ENCODE results near the gene DHRS3.

Gene DHRS3

GRCh38 chr1:12636098-12636950, 18.3 kb upstream of the DHRS3 start:
- Histone ChIP-seq H3K27me3 (replicated peaks; ENCODE audit: control insufficient read depth, insufficient read depth, low read length) (peaks cover 3% of the 10 kb centered on the region), H3K4me1 (ENCODE audit: control insufficient read depth, insufficient read depth, low read length) (peaks cover 13% of the 10 kb centered on the region), H3K4me3 (ENCODE audit: low read length) (no peak overlapping the region), H3K9me3 (ENCODE audit: control insufficient read depth, low read length) (peaks cover 34% of the 10 kb centered on the region), H3K36me3 (ENCODE audit: control insufficient read depth, insufficient read depth, low read length, severe bottlenecking) (no peaks in the 10 kb centered on the region), H3K9ac (ENCODE audit: low read length) (no peak overlapping the region)
- DNase-seq (ENCODE audit: low read depth) = peak; percentile 25

- Histone ChIP-seq H3K36me3 (ENCODE audit: control insufficient read depth, insufficient read depth, low read length, severe bottlenecking) (no peaks in the 10 kb centered on the region), H3K9ac (ENCODE audit: low read length) (no peak overlapping the region), H3K4me3 (ENCODE audit: low read length) (no peak overlapping the region), H3K27me3 (replicated peaks; ENCODE audit: control insufficient read depth, insufficient read depth, low read length) (peaks cover 8% of the 10 kb centered on the region), H3K4me1 (ENCODE audit: control insufficient read depth, insufficient read depth, low read length) (peaks cover 16% of the 10 kb centered on the region), H3K9me3 (ENCODE audit: control insufficient read depth, low read length) (peaks cover 18% of the 10 kb centered on the region)
- no peak for DNase-seq (ENCODE audit: low read depth)
Measured at GRCh38 chr1:12634696-12635202, 16.7 kb upstream of the DHRS3 start.

GRCh38 chr1:12634156-12634555, 16.1 kb upstream of the DHRS3 start:
- Histone ChIP-seq H3K36me3 (ENCODE audit: control insufficient read depth, insufficient read depth, low read length, severe bottlenecking) (no peaks in the 10 kb centered on the region), H3K4me3 (ENCODE audit: low read length) (no peak overlapping the region), H3K27me3 (replicated peaks; ENCODE audit: control insufficient read depth, insufficient read depth, low read length) (peaks cover 14% of the 10 kb centered on the region), H3K4me1 (ENCODE audit: control insufficient read depth, insufficient read depth, low read length) (peaks cover 16% of the 10 kb centered on the region), H3K9ac (ENCODE audit: low read length) (no peak overlapping the region), H3K9me3 (ENCODE audit: control insufficient read depth, low read length) (peaks cover 12% of the 10 kb centered on the region)
- DNase-seq (ENCODE audit: low read depth) = no peak

GRCh38 chr1:12631571-12631970, 13.6 kb upstream of the DHRS3 start:
- no peak overlapping the region for H3K9ac ChIP-seq (ENCODE audit: low read length)
- H3K36me3 ChIP-seq (ENCODE audit: control insufficient read depth, insufficient read depth, low read length, severe bottlenecking) = no peaks in the 10 kb centered on the region
- no peak for DNase-seq (ENCODE audit: low read depth)
- peaks cover 9% of the 10 kb centered on the region for H3K4me1 ChIP-seq (ENCODE audit: control insufficient read depth, insufficient read depth, low read length)
- peaks cover 14% of the 10 kb centered on the region for H3K27me3 ChIP-seq (replicated peaks; ENCODE audit: control insufficient read depth, insufficient read depth, low read length)
- no peaks in the 10 kb centered on the region for H3K9me3 ChIP-seq (ENCODE audit: control insufficient read depth, low read length)
- H3K4me3 ChIP-seq (ENCODE audit: low read length) = no peak overlapping the region

- Histone ChIP-seq H3K9me3 (ENCODE audit: control insufficient read depth, low read length) (no peaks in the 10 kb centered on the region), H3K9ac (ENCODE audit: low read length) (no peak overlapping the region), H3K27me3 (replicated peaks; ENCODE audit: control insufficient read depth, insufficient read depth, low read length) (peaks cover 14% of the 10 kb centered on the region), H3K4me1 (ENCODE audit: control insufficient read depth, insufficient read depth, low read length) (peaks cover 4% of the 10 kb centered on the region), H3K36me3 (ENCODE audit: control insufficient read depth, insufficient read depth, low read length, severe bottlenecking) (no peaks in the 10 kb centered on the region), H3K4me3 (ENCODE audit: low read length) (no peak overlapping the region)
- no peak for DNase-seq (ENCODE audit: low read depth)
Measured at GRCh38 chr1:12630946-12631530, 13.0 kb upstream of the DHRS3 start.

GRCh38 chr1:12629985-12630760, 12.2 kb upstream of the DHRS3 start:
- no peak for DNase-seq (ENCODE audit: low read depth)
- H3K36me3 ChIP-seq (ENCODE audit: control insufficient read depth, insufficient read depth, low read length, severe bottlenecking) = no peaks in the 10 kb centered on the region
- peaks cover 14% of the 10 kb centered on the region for H3K27me3 ChIP-seq (replicated peaks; ENCODE audit: control insufficient read depth, insufficient read depth, low read length)
- H3K9me3 ChIP-seq (ENCODE audit: control insufficient read depth, low read length) = no peaks in the 10 kb centered on the region
- no peak overlapping the region for H3K9ac ChIP-seq (ENCODE audit: low read length)
- no peak overlapping the region for H3K4me3 ChIP-seq (ENCODE audit: low read length)
- peaks cover 3% of the 10 kb centered on the region for H3K4me1 ChIP-seq (ENCODE audit: control insufficient read depth, insufficient read depth, low read length)

- DNase-seq (ENCODE audit: low read depth) = no peak
- Histone ChIP-seq H3K27me3 (replicated peaks; ENCODE audit: control insufficient read depth, insufficient read depth, low read length) (peaks cover 14% of the 10 kb centered on the region), H3K4me3 (ENCODE audit: low read length) (no peak overlapping the region), H3K36me3 (ENCODE audit: control insufficient read depth, insufficient read depth, low read length, severe bottlenecking) (no peaks in the 10 kb centered on the region), H3K9ac (ENCODE audit: low read length) (no peak overlapping the region), H3K4me1 (ENCODE audit: control insufficient read depth, insufficient read depth, low read length) (peaks cover 3% of the 10 kb centered on the region), H3K9me3 (ENCODE audit: control insufficient read depth, low read length) (no peaks in the 10 kb centered on the region)
Measured at GRCh38 chr1:12629511-12629956, 11.5 kb upstream of the DHRS3 start.

- H3K27me3 ChIP-seq (replicated peaks; ENCODE audit: control insufficient read depth, insufficient read depth, low read length) = peaks cover 12% of the 10 kb centered on the region
- no peak for DNase-seq (ENCODE audit: low read depth)
- no peaks in the 10 kb centered on the region for H3K9me3 ChIP-seq (ENCODE audit: control insufficient read depth, low read length)
- no peaks in the 10 kb centered on the region for H3K36me3 ChIP-seq (ENCODE audit: control insufficient read depth, insufficient read depth, low read length, severe bottlenecking)
- H3K4me3 ChIP-seq (ENCODE audit: low read length) = no peak overlapping the region
- H3K9ac ChIP-seq (ENCODE audit: low read length) = no peak overlapping the region
- peaks cover 3% of the 10 kb centered on the region for H3K4me1 ChIP-seq (ENCODE audit: control insufficient read depth, insufficient read depth, low read length)
Measured at GRCh38 chr1:12627296-12627695, 9.3 kb upstream of the DHRS3 start.

- no peaks in the 10 kb centered on the region for H3K9me3 ChIP-seq (ENCODE audit: control insufficient read depth, low read length)
- no peaks in the 10 kb centered on the region for H3K36me3 ChIP-seq (ENCODE audit: control insufficient read depth, insufficient read depth, low read length, severe bottlenecking)
- peaks cover 10% of the 10 kb centered on the region for H3K27me3 ChIP-seq (replicated peaks; ENCODE audit: control insufficient read depth, insufficient read depth, low read length)
- no peak for DNase-seq (ENCODE audit: low read depth)
- no peak overlapping the region for H3K4me3 ChIP-seq (ENCODE audit: low read length)
- peaks cover 6% of the 10 kb centered on the region for H3K4me1 ChIP-seq (ENCODE audit: control insufficient read depth, insufficient read depth, low read length)
- no peak overlapping the region for H3K9ac ChIP-seq (ENCODE audit: low read length)
Measured at GRCh38 chr1:12626888-12627287, 8.9 kb upstream of the DHRS3 start.

GRCh38 chr1:12625276-12625675, 7.3 kb upstream of the DHRS3 start:
- Histone ChIP-seq H3K9ac (ENCODE audit: low read length) (no peak overlapping the region), H3K36me3 (ENCODE audit: control insufficient read depth, insufficient read depth, low read length, severe bottlenecking) (no peaks in the 10 kb centered on the region), H3K9me3 (ENCODE audit: control insufficient read depth, low read length) (no peaks in the 10 kb centered on the region), H3K27me3 (replicated peaks; ENCODE audit: control insufficient read depth, insufficient read depth, low read length) (peaks cover 10% of the 10 kb centered on the region), H3K4me3 (ENCODE audit: low read length) (no peak overlapping the region), H3K4me1 (ENCODE audit: control insufficient read depth, insufficient read depth, low read length) (peaks cover 10% of the 10 kb centered on the region)
- DNase-seq (ENCODE audit: low read depth) = no peak

- DNase-seq (ENCODE audit: low read depth) = no peak
- H3K4me1 ChIP-seq (ENCODE audit: control insufficient read depth, insufficient read depth, low read length) = peaks cover 27% of the 10 kb centered on the region
- H3K9me3 ChIP-seq (ENCODE audit: control insufficient read depth, low read length) = no peaks in the 10 kb centered on the region
- H3K36me3 ChIP-seq (ENCODE audit: control insufficient read depth, insufficient read depth, low read length, severe bottlenecking) = no peaks in the 10 kb centered on the region
- H3K4me3 ChIP-seq (ENCODE audit: low read length) = no peak overlapping the region
- H3K9ac ChIP-seq (ENCODE audit: low read length) = no peak overlapping the region
- no peaks in the 10 kb centered on the region for H3K27me3 ChIP-seq (replicated peaks; ENCODE audit: control insufficient read depth, insufficient read depth, low read length)
Measured at GRCh38 chr1:12622506-12622905, 4.5 kb upstream of the DHRS3 start.
